ENCODE measurements around the gene TRAF3IP1.
"Not testable (repeated sequence)": the region's sequence is repeated elsewhere in the genome, so short reads cannot be mapped to it uniquely, and the experiment has no call there.

The TRAF3IP1 gene

DNA sequence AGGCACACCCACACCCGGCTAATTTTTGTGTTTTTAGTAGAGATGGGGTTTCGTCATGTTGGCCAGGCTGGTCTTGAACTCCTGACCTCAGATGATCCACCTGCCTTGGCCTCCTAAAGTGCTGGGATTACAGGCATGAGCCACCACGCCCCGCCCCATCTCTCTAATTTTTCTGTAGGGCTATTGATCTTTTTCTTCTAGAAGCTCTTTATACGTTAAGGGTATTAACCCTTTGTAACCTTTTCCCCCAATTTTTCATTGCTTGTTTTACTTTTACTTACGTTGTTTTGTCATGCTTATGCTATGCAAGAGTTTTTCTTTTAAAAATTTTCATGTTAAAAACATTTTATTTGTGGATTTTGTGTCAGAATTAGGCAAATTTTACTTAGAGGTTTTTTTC, 121.9 kb downstream of the TRAF3IP1 start:
- not testable (repeated sequence) for H3K4me3 ChIP-seq (ENCODE audit: low read depth, low read length)

DNA sequence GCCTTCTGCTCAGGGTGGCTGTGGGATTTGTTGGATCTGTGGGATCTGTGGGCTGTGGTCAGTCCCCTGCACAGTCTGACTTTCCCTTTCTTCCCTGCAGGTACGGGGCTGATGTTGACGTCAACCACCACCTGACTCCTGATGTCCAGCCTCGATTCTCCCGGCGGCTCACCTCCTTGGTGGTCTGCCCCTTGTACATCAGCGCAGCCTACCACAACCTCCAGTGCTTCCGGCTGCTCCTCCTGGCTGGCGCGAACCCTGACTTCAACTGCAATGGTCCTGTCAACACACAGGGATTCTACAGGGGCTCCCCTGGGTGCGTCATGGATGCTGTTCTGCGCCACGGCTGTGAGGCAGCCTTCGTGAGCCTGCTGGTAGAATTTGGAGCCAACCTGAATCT, 123.9 kb downstream of the TRAF3IP1 start:
- H3K4me3 ChIP-seq (ENCODE audit: low read depth, low read length) = no peak overlapping the region

DNA sequence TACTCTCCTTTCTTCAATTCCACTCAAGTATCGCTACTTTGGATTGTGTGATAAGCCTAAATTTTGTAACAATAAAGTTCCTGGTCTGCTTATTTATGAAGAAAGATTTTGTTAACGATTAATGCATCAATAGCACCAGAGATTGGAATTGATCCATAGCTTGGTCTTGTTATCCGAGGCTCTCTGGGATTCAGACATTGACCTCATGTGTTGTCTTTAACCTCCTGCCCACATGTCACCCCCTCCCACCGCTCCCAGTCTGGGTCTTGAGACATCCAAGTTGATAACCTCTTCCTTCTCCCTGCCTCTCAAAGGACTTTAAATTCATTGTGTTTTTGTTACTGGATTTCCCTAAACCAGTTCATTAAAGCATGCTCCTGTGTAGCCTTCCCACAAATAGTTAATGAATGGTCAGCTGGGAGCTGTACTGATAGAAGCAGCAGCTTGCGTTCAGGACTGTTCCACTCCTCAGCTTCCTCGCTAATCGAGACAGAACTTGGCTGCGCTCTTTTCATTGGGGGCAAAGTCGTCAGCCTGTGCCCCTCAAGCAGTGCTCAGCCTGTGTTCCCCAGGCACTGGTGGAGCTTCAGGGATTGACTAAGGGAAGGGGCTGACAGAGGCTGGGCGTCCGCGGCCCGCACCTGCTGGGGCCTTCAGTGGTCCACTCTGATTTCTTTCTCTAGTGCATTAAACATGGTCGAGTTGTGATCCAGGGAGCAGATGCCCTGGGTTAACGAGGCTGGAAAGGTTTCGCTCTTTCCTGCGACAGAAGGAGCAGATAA, 125.3 kb downstream of the TRAF3IP1 start:
- no peak overlapping the region for H3K4me3 ChIP-seq (ENCODE audit: low read depth, low read length)

DNA sequence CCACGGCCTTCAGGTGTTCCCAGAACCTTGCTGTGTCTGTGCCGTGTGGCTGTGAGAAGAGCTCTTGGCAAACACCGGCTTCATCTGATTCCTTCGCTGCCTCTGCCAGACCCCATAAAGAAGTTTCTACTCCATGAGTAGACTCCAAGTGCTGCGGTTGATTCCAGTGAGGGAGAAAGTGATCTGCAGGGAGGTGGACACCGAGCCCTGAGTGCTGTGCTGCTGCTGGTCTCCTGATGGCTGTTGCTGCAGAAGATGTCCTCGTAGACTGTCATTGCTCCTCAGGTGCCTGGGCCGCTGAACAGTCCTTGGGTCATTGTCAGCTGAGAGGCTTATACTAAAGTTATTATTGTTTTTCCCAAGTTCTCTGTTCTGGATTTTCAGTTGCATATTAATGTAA, 126.1 kb downstream of the TRAF3IP1 start:
- no peak overlapping the region for H3K4me3 ChIP-seq (ENCODE audit: low read depth, low read length)

- no peak overlapping the region for H3K4me3 ChIP-seq (ENCODE audit: low read depth, low read length)
Measured at GRCh38 chr2:238448031-238448955, 128.0 kb downstream of the TRAF3IP1 start.

GRCh38 chr2:238449241-238449640, 128.9 kb downstream of the TRAF3IP1 start:
- H3K4me3 ChIP-seq (ENCODE audit: low read depth, low read length) = no peak overlapping the region

- H3K4me3 ChIP-seq (ENCODE audit: low read depth, low read length) = no peak overlapping the region
Measured at GRCh38 chr2:238449909-238450417, 129.6 kb downstream of the TRAF3IP1 start.

DNA sequence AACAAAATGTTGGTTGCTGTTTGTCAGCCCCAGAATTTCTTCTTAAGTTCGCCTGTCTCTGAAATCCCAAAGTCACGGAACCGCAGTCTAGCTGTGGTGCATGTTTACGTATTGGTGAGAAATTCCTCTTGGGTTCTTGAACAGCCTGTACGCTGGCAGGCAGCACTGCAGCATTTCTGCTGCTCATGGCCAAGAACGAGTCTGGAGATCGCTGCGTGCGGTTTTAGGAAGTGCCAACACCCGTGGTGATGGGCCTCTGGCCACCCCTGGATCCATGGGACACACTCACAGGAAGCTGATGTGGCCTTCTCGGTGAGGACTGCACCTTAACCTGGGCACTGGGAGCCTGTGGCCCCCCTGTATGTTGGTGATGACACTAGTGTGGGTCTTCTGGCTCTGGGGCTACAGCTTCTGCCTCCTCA, 130.1 kb downstream of the TRAF3IP1 start:
- H3K4me3 ChIP-seq (ENCODE audit: low read depth, low read length) = no peak overlapping the region

Data from iPS-11a (cell line).